Vagina (tissue), 2 donors: ENCODE results near the gene RTCB. TPM values are rescaled to one million over a fixed set of nuclear protein-coding genes. Genes with fewer than 3 reads are reported as not detected.

ENCODE experiments used
- DNase-seq, 2 donors: peaks; one replicate each; pipeline ENCODE4 v3.0.0-alpha.2; 2017; ENCODE audit errors: extremely low spot score in 2 of 2
- H3K27ac ChIP-seq: fragments of 200-600 bp; sonication (generic); one replicate; pipeline ENCODE4 v1.5.1; 2019
- H3K27me3 ChIP-seq: fragments of 200-600 bp; sonication (generic); one replicate; pipeline ENCODE4 v1.5.1; 2019
- H3K36me3 ChIP-seq, 2 donors: fragments of 200-600 bp; sonication (generic); one replicate each; pipeline ENCODE4 v1.5.1; 2017 to 2019
- H3K4me1 ChIP-seq: fragments of 200-600 bp; sonication (generic); one replicate; pipeline ENCODE4 v1.5.1; 2019
- H3K4me3 ChIP-seq, 2 donors: fragments of 200-600 bp; sonication (generic); 1 replicate in 1 of 2; 2 replicates in 1 of 2; pipeline ENCODE4 v1.5.1; 2016 to 2019
- H3K9me3 ChIP-seq: fragments of 200-600 bp; sonication (generic); one replicate; pipeline ENCODE4 v1.5.1; 2019
- POLR2A ChIP-seq, 2 donors: fragments of 450-650 bp; IDR thresholded peaks; one replicate each; pipeline ENCODE4 v1.6.1; 2017; ENCODE audit warnings: antibody characterized with exemption in 2 of 2, mild to moderate bottlenecking in 2 of 2, moderate library complexity in 2 of 2
- POLR2AphosphoS5 ChIP-seq, 2 donors: sonication (generic); formaldehyde crosslinking; IDR thresholded peaks; one replicate each; pipeline ENCODE4 v1.9.0; 2017; ENCODE audit warnings: antibody characterized with exemption in 2 of 2, mild to moderate bottlenecking in 2 of 2, low read depth in 1 of 2; ENCODE audit not compliant: insufficient read depth in 1 of 2
- intact Hi-C: fragments of 100-400 bp; cut with DNase I; formaldehyde crosslinking; loops from one replicate; pipeline ENCODE4 v1.15.1; 2023
- total RNA-seq: library from RNA; depleted of rRNA; stranded (reverse); fragments of >200 nt; gene quantifications from one replicate; pipeline ENCODE4 v1.2.3, GENCODE V29; 2016
- TF ChIP-seq, protein P1 (sequence below), 3 experiments: fragments of 450-650 bp in 2 of 3; fragments of 200-600 bp in 1 of 3; sonication (generic) in 1 of 3; IDR thresholded peaks; one replicate each; pipeline ENCODE4 v1.5.1; 2017 to 2019; ENCODE audit warnings: antibody characterized with exemption in 3 of 3, mild to moderate bottlenecking in 2 of 3, moderate library complexity in 2 of 3

Gene RTCB
- total RNA-seq, 1 donor from 2014 or later: 42.2 TPM

DNA sequence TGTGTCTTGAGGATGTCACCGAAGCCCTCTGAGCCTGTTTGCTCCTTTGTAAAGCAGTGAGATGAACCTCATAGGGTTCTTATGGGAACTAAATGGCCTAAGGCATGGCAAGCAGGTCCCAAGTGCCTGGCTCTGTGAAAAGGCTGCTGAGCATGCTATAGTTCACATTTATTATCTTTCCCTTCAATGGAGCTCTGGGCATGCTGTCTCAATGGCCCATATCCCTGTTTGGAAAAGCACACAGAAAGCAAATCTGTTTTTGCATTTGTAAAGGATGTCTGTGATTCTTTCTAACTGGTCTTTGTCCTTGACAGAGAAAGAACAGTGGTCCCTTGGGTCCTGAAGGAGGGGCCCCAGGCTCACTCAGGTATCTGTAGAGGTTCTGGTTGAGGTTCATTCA is 26.4 kb downstream of the RTCB start:
- intact Hi-C loops: no loop called here

DNA sequence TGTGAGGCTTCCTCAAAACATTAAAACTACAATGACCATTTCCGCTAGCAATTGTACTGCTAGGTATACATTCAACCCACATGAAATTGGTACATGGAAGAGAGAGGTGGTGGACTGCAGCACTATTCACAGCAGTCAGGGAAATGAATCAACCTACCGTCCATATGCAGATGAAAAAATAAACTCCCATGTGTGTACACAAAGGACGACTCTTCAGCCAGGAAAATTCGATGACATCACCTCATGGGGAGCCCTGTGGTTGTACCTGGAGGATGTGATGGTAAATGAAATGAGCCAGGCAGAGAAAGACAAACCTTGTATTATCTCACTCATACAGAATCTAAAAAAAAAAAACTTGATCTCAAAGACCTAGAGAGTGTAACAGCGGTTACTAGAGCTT is 31.1 kb downstream of the RTCB start:
- no peak overlapping the region for H3K27ac ChIP-seq
- H3K4me3 ChIP-seq: no peak overlapping the region
- H3K9me3 ChIP-seq: no peaks in the 10 kb centered on the region
- H3K4me1 ChIP-seq: no peaks in the 10 kb centered on the region
- intact Hi-C loops: no loop called here
- peaks cover 0 to 7% of the 10 kb centered on the region in 2 donors for H3K36me3 ChIP-seq
- no peaks in the 10 kb centered on the region for H3K27me3 ChIP-seq
- TF ChIP-seq POLR2AphosphoS5 (IDR thresholded peaks at IDR 0.05; ENCODE audit: insufficient read depth in 1 of 2, low read depth in 1 of 2) (no peak), POLR2A (IDR thresholded peaks at IDR 0.05) (no peak)
- TF ChIP-seq, protein P1, sequence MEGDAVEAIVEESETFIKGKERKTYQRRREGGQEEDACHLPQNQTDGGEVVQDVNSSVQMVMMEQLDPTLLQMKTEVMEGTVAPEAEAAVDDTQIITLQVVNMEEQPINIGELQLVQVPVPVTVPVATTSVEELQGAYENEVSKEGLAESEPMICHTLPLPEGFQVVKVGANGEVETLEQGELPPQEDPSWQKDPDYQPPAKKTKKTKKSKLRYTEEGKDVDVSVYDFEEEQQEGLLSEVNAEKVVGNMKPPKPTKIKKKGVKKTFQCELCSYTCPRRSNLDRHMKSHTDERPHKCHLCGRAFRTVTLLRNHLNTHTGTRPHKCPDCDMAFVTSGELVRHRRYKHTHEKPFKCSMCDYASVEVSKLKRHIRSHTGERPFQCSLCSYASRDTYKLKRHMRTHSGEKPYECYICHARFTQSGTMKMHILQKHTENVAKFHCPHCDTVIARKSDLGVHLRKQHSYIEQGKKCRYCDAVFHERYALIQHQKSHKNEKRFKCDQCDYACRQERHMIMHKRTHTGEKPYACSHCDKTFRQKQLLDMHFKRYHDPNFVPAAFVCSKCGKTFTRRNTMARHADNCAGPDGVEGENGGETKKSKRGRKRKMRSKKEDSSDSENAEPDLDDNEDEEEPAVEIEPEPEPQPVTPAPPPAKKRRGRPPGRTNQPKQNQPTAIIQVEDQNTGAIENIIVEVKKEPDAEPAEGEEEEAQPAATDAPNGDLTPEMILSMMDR (IDR thresholded peaks at IDR 0.05): no peak
- DNase-seq: no peak

More for the DNA sequence above, 26.4 kb downstream of the RTCB start:
- H3K36me3 ChIP-seq: peaks cover 0 to 37% of the 10 kb centered on the region in 2 donors
- TF ChIP-seq POLR2AphosphoS5 (IDR thresholded peaks at IDR 0.05; ENCODE audit: insufficient read depth in 1 of 2, low read depth in 1 of 2) (no peak), POLR2A (IDR thresholded peaks at IDR 0.05) (no peak)
- TF ChIP-seq, protein P1 (IDR thresholded peaks at IDR 0.05): no peak
- no peak for DNase-seq
- no peak overlapping the region for H3K4me3 ChIP-seq
- no peak overlapping the region for H3K27ac ChIP-seq
- no peaks in the 10 kb centered on the region for H3K9me3 ChIP-seq
- no peaks in the 10 kb centered on the region for H3K4me1 ChIP-seq
- H3K27me3 ChIP-seq: no peaks in the 10 kb centered on the region

DNA sequence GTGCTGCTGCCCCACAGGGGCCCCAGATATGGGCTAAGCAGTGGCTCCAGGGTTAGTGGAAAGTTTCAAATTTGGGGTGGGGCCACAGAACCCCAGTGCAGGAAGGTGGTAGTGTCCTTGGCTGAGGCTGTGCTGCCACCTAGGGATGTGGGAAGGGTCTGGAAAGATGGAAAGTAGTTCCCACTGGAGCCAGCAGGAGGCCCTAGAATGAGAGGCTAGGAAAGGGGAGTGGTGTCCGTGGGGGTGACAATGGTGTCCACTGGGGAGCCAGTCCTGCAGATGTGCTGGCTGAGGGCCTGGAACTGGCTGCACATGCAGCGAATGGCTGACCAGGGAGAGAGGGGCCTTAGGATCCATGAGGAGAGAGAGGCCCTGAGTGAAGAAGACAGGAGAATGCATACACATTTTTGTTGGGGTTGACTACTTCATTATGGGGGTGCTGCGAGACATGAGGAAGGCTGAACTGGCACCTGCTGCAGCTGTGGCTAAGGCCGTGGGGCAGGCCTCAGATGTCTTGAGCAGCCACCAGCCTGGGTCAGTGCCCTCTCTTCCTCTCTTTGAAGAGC is 33.3 kb downstream of the RTCB start:
- intact Hi-C loops: no loop called here
- no peak for DNase-seq
- Histone ChIP-seq H3K9me3 (no peaks in the 10 kb centered on the region), H3K36me3 (no peaks in the 10 kb centered on the region), H3K4me3 (no peak overlapping the region), H3K27ac (no peak overlapping the region), H3K4me1 (no peaks in the 10 kb centered on the region), H3K27me3 (no peaks in the 10 kb centered on the region)
- TF ChIP-seq, protein P1 (IDR thresholded peaks at IDR 0.05): no peak
- TF ChIP-seq POLR2AphosphoS5 (IDR thresholded peaks at IDR 0.05; ENCODE audit: insufficient read depth in 1 of 2, low read depth in 1 of 2) (no peak), POLR2A (IDR thresholded peaks at IDR 0.05) (no peak)

DNA sequence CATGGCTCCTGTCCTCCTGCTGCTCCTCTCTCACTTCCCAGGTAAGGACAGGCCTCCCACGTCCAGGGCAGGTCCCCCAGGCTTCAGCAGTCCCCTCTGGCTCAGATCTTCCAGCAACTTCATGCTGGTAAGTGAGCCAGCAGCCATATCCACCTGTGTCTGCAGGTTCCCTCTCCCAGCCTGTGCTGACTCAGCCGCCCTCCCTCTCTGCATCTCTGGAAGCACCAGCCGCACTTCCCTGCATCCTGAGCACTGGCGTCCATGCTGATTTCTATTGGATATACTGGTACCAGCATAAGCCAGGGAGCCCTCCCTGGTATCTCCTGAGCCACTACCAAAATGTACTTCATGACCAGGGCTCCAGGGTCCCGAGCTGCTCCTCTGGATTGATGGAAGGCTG is 35.4 kb downstream of the RTCB start:
- intact Hi-C loops: no loop called here
- Histone ChIP-seq H3K9me3 (no peaks in the 10 kb centered on the region), H3K27me3 (no peaks in the 10 kb centered on the region), H3K36me3 (no peaks in the 10 kb centered on the region), H3K4me1 (no peaks in the 10 kb centered on the region), H3K4me3 (no peak overlapping the region), H3K27ac (no peak overlapping the region)
- TF ChIP-seq, protein P1 (IDR thresholded peaks at IDR 0.05): no peak
- TF ChIP-seq POLR2AphosphoS5 (IDR thresholded peaks at IDR 0.05; ENCODE audit: insufficient read depth in 1 of 2, low read depth in 1 of 2): no peak
- TF ChIP-seq POLR2A (IDR thresholded peaks at IDR 0.05): no peak
- no peak for DNase-seq

DNA sequence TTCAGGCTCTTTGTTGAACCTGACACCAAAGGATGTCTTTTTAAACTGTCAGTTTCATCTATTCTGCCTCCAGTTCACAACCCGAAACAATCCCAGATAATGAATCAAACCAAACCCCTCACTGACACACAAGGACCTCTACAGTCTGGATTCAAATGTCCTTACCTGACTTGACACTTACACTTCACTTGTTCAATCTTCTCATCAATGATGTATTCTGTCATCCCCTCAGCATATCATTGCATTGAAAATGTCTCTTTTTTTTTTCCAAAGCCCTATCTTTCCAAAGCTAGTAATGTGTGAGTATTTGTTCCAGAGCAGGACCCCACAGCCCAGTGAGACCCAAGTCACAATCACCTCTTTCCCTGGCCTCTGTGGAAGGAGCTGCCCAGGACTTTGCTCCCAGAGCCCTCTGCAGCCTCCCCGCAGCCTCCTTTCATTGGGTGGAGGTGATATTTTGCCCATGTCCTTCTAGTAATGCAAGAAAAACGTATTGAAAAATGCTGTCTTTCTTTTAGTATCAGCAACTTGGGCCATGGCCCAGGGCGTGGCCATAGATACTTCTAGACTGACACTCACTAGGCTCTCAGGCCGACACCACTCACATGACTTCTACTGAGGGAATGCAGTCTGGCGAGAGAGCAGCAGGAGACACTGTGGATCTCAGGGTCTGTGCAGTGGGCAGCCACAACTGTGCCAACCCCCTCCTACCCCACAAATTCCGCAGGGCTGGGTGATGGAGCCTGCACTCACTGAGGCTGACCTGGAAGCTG is 36.2 kb downstream of the RTCB start:
- Histone ChIP-seq H3K27me3 (no peaks in the 10 kb centered on the region), H3K36me3 (no peaks in the 10 kb centered on the region), H3K4me1 (no peaks in the 10 kb centered on the region), H3K4me3 (no peak overlapping the region), H3K27ac (no peak overlapping the region), H3K9me3 (no peaks in the 10 kb centered on the region)
- TF ChIP-seq, protein P1 (IDR thresholded peaks at IDR 0.05): no peak
- TF ChIP-seq POLR2AphosphoS5 (IDR thresholded peaks at IDR 0.05; ENCODE audit: insufficient read depth in 1 of 2, low read depth in 1 of 2): no peak
- TF ChIP-seq POLR2A (IDR thresholded peaks at IDR 0.05): no peak
- intact Hi-C loops: no loop called here
- no peak for DNase-seq
